NCI-H524 treated with DMSO at 0.1 percent for 48 hours (cell line): ENCODE data around the gene CHPT1.

Experiments
- DNase-seq: peaks from one replicate; lab custom pipeline; 2025; lab: John Stamatoyannopoulos, UW

The CHPT1 gene

GRCh38 chr12:101685092-101685491 lies 12.3 kb upstream of the CHPT1 start:
- no peak for DNase-seq

DNA sequence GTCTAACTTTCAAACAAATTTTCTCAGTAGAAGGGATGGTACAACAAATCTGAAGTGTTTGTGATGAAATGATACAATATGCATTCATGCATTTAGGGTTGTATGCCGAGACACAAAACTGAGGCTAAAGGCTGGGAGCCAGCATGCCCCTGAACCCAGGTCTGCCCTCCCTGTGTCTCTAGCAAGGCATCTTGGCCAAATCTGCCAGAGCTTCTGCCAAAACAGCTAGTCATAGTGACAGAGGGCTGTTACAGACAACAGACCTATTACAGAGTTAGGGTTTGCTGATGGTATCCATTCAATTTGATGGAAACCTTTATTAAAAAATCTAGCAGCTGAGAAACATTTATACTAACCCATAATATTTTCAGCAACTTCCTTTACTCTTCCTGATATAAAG lies 11.3 kb upstream of the CHPT1 start:
- no peak for DNase-seq

DNA sequence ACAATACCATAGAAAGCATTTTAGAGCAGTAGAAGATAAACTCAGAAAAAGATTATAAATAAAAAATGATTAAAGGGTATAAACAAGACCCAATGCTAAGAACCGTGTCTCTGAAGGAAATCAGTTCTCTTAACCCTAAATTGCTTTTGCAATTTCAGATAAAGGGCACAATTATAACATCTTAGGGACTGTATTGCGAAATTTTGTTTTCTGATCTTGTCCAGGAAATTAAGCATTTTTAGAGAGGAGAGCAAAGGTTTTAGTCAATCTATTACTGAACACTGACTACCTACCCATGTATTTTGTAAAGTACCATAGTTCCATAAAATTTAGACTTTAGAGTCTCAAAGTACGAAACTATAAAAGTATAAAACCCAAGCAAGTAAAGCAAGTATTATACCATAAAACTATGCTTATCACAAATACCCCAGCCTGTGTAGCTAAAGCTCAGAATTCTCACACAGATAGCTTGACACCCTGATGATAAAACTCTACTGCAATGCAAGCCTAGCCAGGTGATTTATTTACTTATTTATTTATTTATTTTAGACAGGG lies 6.8 kb upstream of the CHPT1 start:
- DNase-seq, result no peak

- no peak for DNase-seq
These were observed 5.8 kb upstream of the CHPT1 start for GRCh38 chr12:101691503-101692096.

- DNase-seq, result no peak
These were observed 3.1 kb upstream of the CHPT1 start for GRCh38 chr12:101694297-101694848.

- DNase-seq, result no peak
These were observed 2.5 kb upstream of the CHPT1 start for GRCh38 chr12:101694986-101695385.

- DNase-seq, result no peak
These were observed 1.7 kb upstream of the CHPT1 start for GRCh38 chr12:101695706-101696105.

DNA sequence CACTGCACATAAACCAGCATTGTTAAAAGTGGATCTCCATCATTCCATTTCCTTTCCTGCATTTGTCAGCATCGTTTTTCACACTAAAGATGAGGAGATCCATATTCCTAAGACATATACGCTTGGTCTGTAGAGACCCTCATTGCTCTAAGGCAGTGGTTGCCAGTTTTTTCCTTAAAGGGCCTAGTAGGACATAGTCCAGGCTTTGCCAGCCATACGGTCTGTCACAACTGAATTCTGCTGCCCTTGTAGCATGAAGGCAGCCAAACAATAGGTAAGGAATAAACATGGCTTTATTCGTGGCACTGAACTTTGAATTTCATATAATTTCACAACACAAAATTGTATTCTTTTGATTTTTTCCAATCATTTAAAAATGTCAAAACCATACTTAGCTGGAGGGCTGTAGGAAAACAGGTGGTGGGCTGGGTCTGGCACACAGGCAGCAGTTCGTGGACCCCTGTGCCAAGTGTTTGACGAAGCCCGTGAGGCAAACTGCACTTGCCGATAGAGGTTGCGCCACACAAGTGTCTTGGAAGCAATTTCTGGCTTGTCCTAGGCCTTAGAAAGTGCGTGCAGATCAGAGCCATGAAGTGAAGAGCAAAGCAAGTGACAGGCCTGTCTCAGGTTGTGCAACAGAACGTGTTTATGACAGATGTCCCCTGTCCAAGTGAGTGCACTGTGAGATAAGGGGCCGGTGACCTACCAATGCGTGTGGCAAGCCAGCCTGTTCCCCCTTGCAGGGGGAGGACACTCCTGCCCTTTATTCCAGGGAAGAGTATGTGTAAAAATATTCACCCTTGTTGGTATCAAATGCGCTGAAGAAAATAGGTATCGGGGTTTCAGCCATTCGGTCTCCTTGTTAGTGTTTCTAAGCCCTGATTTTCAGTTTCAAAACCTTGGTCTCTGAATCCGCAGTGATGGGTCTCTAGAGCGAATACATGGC lies 916 bp upstream of the CHPT1 start:
- DNase-seq, result no peak

- no peak for DNase-seq
These were observed 725 bp downstream of the CHPT1 start for GRCh38 chr12:101697930-101698799.

GRCh38 chr12:101698800-101699347 lies 1.4 kb downstream of the CHPT1 start:
- no peak for DNase-seq

- no peak for DNase-seq
These were observed 2.9 kb downstream of the CHPT1 start for GRCh38 chr12:101700299-101700820.

DNA sequence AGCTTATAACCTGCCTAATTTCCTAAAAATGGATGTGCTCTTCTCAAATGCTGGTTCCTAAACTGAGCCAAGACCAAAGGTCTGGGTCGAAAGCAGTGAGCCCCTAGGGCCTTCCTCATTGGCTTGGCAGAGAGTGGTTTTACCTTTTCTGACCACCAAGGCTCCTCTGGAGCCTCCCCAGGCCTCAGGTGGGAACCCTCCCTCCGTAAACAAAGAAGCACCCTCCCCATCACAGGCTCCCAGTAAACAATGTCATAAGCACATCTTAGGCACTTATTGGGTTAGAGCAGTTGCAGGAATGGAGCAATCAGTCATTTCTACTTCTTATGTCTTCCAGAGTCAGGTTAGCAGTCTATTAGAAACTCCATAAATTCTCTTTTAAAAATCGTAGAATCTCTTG lies 6.0 kb downstream of the CHPT1 start:
- DNase-seq, result no peak

DNA sequence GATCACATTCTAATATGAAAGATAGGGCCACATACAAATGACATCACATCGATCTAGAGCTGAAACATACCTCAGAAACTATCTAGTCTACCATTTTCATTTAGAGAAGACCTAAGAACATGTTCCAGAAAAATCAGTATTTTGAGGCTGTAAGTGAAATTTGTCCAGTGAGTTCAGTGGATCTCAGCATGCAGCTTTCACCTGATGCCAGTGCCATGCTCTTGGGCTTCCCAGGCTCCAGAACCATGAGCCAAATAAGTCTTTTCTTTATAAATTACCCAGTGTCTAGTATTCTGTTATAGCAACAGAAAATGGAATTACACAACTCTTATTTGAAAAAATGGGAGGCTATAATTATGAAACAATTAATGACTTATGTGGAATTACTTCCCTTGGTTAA lies 9.0 kb downstream of the CHPT1 start:
- DNase-seq, result no peak

DNA sequence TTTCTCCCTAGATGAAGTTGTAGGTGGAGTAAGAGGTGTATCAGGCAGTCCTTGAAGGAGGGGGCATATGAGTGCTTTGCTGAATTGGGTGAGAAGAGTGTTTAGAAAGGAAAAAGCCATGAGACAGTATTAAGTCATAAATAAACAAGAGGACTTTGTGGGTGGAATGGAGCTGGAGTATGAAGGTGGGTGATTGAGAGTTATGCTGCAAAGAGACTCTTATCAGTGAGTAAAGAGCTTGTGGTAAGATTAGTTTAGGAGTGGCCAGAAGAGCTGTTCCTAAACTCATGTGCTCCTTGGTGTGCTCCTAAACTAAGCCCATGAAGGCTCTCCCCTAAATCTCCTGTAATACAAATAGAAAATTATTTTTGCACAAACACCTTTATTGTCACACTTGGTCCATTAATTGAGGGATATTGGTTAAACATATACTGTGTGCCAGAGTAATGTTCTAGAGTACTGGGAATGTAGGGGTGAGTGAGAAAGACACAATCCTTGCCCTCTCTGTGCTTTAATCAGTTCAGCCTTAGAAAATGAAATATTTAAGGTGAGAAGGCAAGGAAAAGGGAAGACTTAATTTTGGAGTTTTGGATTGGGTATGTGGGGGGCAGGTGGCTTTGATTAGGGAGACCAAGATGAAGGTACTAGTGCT lies 9.8 kb downstream of the CHPT1 start:
- no peak for DNase-seq

GRCh38 chr12:101710288-101710687 lies 12.8 kb downstream of the CHPT1 start:
- DNase-seq, result no peak

- DNase-seq, result no peak
These were observed 15.7 kb downstream of the CHPT1 start for GRCh38 chr12:101713059-101713682.

- DNase-seq, result no peak
These were observed 16.5 kb downstream of the CHPT1 start for GRCh38 chr12:101713930-101714329.

- no peak for DNase-seq
These were observed 17.5 kb downstream of the CHPT1 start for GRCh38 chr12:101714877-101715444.

- DNase-seq, result no peak
These were observed 22.1 kb downstream of the CHPT1 start for GRCh38 chr12:101719566-101719965.

- DNase-seq, result no peak
These were observed 22.7 kb downstream of the CHPT1 start for GRCh38 chr12:101720118-101720517.
